Measurements from ENCODE around the gene STN1.

The STN1 gene

DNA sequence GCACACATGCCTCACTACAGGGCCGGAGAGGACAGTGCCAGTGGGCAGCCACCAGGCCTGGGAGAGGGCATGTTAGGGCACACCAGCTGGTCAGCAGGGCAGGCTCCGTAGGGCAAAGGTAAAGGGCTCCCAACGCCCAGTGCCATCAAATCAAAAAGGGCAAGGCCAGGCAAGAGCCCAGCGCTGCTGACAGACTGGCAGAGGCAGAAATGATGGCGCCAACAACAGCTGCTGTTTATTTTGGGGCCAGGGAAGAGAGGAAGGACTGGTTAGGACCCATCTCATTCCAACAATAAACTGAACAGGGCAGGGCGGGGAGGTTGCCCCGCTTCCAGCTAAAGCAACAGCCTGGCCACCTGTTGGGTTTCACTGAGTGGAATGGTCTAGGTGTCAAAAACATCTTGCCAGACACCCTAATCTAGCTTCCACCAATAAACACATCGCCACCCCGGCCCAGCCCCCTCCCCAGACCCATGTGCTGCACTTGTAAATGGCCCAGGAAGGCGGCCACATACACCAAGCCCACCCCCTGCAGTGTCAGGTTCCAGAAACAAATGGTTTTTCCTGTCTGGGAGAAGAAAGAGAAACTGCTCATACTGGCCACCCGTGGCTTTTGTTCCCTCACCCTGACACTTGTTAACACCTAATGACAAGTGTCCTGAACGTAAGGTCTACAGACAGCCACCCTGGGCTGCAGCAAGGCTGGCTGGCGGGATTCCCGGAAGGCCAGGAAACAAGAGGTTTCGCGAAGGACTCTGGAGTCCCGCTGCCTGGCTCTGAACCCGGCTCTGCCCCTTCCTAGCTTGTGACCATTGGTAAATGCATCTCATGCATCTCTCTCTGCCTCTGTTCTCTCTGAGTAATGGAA is 77.9 kb downstream of the STN1 start:
- DNase-seq: no peak

DNA sequence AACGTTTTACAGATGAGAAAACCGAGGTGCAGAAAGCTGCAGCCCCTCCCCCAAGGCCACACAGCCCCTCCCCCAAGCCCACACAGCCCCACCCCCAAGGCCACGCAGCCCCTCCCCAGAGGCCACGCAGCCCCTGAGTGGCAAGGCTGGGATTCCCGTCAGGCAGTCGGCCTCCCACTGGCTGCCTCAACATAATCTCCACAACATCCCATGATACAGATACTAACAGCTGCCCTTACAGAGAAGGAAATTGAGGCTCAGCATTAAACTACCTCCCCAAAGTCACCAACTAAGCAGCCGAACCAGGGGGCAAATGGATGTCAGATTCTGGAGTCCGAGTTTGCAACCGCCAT is 78.5 kb downstream of the STN1 start:
- DNase-seq: no peak

DNA sequence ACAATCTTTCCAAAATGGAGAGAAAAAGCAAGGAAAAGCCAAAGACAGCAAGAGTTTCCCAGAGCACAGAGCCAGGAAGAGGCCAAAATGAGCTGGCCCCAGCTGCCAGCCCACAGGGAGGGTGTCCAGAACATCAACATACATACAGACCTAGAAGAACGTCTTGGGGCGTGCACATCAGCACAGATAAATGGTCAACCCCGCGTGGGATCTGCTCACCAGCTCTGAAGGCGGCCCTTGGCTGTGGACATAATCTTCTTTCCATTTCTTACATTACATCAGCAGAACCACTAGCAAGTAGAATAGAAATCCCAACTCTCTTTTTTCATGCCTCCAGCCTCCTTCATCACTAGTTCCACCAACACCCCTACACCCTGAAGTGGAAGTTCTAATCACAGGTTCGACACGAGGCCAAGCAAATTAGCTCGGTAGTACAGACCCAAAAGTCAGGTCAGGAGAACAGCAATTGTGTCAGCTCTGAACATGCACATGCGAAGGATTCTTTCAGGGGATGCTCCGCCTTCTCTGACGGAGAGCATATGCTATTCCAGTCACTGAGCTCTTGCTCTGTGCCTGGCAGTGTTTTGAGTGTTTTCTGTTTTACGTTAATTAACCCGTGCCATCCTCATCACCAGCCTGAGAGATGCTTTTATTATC is 79.0 kb downstream of the STN1 start:
- no peak for DNase-seq

DNA sequence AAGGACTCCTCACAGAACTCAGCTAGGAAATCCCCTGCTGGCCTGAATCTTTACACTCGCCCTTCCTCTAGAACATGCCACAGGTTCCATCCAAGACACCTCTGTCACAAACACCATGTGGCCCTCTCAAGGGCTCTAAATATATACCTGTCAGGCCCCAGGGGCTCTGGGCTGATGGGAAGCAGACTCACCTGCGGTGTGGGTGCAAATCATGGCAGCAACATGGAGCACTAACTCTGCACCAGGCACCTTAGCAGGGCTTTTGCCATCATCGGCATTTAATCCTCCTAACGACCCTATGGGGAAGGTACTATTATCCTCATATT is 80.0 kb downstream of the STN1 start:
- DNase-seq: no peak

DNA sequence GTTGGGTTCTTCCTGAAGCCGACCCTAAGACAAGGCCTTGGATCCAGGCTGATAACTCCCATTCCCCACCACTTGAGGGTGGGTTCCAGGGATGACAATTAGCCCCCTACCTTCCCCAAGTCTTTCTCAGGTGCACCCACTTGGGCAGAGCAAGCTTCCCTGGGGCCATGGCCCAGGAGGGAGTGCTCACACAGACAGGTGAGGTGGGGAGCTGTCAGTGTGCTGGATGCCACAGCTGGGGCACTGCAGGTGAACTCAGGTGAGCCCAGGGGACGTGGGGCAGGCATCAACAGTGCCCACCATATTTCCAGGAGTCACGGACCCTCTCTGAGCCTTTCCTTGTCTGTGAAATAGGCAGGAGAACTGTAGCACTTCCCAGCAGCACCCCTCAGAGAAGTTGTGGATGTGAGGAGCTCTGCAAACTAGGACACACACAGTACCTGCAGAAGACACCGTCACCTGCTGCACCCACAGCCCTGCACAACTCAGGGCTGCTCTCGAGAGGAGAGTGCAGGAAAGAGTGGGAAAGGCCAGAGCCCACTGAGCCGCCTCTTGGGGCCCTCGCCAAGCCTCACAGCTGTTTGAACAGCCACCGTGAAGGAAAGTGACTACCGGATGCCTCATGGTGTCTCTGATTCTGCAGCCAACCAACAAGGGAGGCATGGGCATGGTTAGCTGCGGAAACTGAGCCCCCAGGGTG is 80.5 kb downstream of the STN1 start:
- DNase-seq: no peak

DNA sequence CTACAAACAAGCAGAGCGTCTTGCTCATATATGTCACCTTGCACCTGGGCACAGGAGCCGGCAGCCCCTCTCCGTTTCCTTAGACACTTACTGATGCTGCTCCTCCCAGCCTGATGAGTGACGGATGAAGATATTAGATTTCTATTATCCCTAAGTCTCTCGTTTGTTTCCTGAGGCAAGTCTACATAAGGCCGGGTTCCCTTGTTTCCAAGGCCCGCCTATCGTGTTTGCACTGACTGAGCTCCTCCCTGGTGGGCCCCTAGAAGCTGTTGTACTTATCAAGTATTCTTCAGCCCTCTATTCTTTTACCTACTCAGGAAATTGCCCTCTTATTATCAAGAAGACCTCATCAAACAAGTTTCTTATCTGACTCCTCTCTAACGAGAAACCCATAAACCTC is 81.1 kb downstream of the STN1 start:
- DNase-seq: peak; percentile 41

DNA sequence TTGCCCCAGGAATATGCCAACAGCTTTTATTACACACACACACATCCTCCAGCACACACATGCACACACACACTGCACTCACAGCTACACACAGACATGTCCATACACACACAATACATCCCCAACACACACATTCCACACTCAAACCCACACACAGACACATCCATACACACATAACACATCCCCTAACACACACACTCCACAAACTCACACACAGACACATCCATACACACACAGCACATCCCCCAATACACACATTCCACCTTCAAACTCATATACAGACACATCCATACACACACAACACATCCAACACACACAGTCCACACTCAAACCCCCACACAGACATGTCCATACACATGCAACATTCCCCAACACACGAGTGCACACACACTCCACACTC is 81.7 kb downstream of the STN1 start:
- peak; percentile 17 for DNase-seq

DNA sequence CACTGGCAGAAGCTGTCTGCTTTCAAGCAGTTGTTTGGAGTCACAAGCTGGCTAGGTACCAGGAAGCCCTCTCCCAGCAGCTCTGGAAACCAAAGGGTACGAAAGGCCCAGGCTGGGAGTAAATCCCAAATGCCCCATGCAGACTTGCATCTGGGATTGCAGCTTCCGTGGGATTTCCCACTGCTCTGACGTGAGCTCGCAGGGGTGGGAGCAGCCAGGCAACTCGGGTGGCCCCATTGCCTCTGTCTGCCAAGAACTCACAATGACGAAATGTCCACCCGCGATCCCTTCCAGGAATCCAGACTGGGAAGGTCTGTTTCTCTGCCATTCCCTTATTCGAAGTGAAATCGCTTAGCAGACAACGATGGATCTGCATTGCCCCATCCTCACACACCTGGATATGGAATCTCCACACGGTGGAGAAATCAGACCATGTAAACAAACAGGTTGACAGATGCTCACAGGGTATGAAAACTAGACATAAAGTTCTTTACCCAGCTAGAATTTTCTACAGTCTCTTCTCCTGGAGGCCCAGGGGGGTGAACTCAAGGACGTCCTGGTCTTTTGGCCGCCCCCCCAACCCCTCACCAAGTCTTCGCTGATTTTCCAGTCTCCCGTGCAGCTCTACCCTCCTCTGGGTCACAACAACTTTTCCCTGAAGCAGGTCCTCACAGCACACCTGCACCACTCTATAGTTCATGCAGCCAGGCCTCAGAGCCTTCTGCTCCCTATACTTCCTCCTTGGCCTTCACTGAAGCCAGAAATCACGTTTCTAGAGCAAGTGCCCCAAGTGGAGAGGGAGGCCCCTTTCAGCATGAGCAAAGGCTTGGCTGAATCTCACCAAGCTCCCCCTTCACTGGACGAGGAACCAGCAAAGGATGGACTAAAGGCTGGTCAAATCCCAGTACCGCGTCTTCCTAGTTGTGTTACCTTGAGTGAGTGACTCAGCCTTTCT is 82.6 kb downstream of the STN1 start:
- DNase-seq: peak; percentile 80

DNA sequence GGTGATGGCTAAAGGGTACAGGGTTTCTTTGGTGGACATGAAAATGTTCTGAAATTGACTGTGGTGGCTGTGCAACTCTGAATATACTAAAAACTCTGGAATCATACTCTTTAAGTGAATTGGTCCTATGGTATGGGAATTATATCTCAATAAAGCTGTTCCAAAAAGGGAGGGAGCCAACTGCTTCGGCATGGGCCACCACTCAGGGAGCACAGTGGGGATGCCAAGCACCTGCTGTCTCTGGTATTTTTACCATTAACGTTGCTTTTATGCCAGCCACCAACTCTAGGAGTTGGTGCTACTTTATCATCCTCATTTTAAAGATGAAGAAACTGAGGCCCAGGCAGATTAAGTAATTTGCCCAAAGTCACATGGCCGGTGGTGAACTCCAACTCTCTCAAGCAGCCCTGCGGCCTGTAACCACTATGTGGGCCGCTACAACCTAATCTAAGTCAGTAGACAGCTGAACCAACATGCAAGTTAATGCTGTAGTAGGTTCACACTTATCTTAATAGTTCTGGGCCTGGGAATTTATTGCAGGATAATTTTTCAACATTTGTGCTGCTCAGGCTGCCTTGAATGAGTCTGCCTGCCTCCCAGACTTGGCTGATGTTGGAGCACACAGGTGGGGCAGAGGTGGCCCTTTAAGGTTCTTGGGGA is 83.4 kb downstream of the STN1 start:
- peak; percentile 12 for DNase-seq

DNA sequence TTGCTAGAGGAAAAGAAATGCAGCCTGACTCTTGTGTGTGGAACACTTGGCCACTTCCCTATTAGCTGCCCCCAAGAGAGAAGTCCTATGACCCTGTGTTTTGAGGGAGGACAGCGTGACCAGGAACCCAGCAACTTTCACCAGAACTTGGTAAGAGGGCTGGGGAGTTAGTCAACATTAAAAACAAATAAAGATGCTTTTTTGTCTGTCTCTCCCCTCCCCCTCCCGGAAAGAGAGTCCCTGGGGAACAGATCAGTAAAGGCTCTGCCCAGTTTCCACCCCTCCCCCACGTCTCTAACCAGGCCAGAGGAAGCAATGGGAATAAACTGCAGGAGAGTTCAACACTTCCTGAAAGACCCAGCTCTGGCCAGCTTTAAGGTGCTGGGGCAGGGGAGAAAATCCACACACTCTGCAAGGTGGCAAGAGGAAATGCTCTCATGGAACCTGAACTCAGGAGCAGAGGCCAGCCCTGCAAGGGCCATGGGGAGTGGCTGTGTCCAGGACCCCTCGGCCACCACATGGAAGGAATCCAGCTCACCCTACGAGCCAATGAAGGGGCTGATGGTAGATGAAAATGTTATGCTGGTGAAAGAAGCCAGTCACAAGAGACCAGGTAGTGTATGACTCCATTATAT is 84.1 kb downstream of the STN1 start:
- DNase-seq: peak; percentile 66

DNA sequence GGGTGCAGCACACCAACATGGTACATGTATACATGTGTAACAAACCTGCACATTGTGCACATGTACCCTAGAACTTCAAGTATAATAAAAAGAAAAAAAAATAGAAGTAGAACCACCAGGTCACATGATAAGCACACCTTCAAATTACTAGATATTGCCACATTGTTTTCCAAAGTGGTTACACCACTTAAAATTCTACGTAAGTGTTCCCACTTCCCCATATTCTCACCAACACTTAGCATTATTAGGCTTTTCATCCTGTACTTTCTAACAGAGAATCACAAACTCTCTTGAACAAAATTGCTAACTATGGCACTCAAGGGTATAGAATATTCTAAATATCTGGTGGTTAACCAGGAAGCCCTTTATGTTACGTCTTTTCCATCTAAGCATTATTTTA is 85.2 kb downstream of the STN1 start:
- DNase-seq: no peak

Measured in left hindlimb (tissue), 1 donor.